ENCODE data around the gene HUWE1.

Gene HUWE1

GRCh38 chrX:53681661-53682060 is 4.9 kb downstream of the HUWE1 start:
- TF ChIP-seq TEAD4 (IDR thresholded peaks at IDR 0.05) (no peak), YY1 (IDR thresholded peaks at IDR 0.05; ENCODE audit: low read depth) (no peak)

- TF ChIP-seq YY1 (IDR thresholded peaks at IDR 0.05; ENCODE audit: low read depth) (no peak), NFIC (IDR thresholded peaks at IDR 0.05) (no peak), RAD21 (IDR thresholded peaks at IDR 0.05; ENCODE audit: low read depth) (no peak), USF1 (IDR thresholded peaks at IDR 0.05) (no peak), REST (IDR thresholded peaks at IDR 0.05; ENCODE audit: low read depth) (no peak), MAX (IDR thresholded peaks at IDR 0.05) (no peak)
These were observed 7.9 kb downstream of the HUWE1 start for GRCh38 chrX:53678667-53679066.

GRCh38 chrX:53677286-53677685 is 9.2 kb downstream of the HUWE1 start:
- TF ChIP-seq NFIC (IDR thresholded peaks at IDR 0.05) (no peak), CREB1 (IDR thresholded peaks at IDR 0.05; ENCODE audit: low read depth) (no peak), REST (IDR thresholded peaks at IDR 0.05; ENCODE audit: low read depth) (no peak), TEAD4 (IDR thresholded peaks at IDR 0.05) (no peak), TAF1 (IDR thresholded peaks at IDR 0.05; ENCODE audit: low read depth) (no peak), USF1 (IDR thresholded peaks at IDR 0.05) (no peak), EP300 (IDR thresholded peaks at IDR 0.05; ENCODE audit: borderline replicate concordance) (no peak), MAX (IDR thresholded peaks at IDR 0.05) (no peak), EGR1 (IDR thresholded peaks at IDR 0.05) (no peak), RAD21 (IDR thresholded peaks at IDR 0.05; ENCODE audit: low read depth) (no peak), ZBTB7A (IDR thresholded peaks at IDR 0.05; ENCODE audit: low read depth) (no peak)

GRCh38 chrX:53674581-53674980 is 11.9 kb downstream of the HUWE1 start:
- no peak for TF ChIP-seq NFIC (IDR thresholded peaks at IDR 0.05)
- no peak for TF ChIP-seq TEAD4 (IDR thresholded peaks at IDR 0.05)
- no peak for TF ChIP-seq TAF1 (IDR thresholded peaks at IDR 0.05; ENCODE audit: low read depth)
- TF ChIP-seq TCF12 (IDR thresholded peaks at IDR 0.05; ENCODE audit: low read depth), result no peak
- no peak for TF ChIP-seq CREB1 (IDR thresholded peaks at IDR 0.05; ENCODE audit: low read depth)
- TF ChIP-seq ZBTB7A (IDR thresholded peaks at IDR 0.05; ENCODE audit: low read depth), result no peak
- TF ChIP-seq FOXM1 (IDR thresholded peaks at IDR 0.05; ENCODE audit: borderline replicate concordance, low read depth), result no peak

- TF ChIP-seq RAD21 (IDR thresholded peaks at IDR 0.05; ENCODE audit: low read depth), result no peak
- TF ChIP-seq TEAD4 (IDR thresholded peaks at IDR 0.05), result no peak
- TF ChIP-seq REST (IDR thresholded peaks at IDR 0.05; ENCODE audit: low read depth), result no peak
- no peak for TF ChIP-seq FOXM1 (IDR thresholded peaks at IDR 0.05; ENCODE audit: borderline replicate concordance, low read depth)
- no peak for TF ChIP-seq CREB1 (IDR thresholded peaks at IDR 0.05; ENCODE audit: low read depth)
- no peak for TF ChIP-seq USF1 (IDR thresholded peaks at IDR 0.05)
- TF ChIP-seq TAF1 (IDR thresholded peaks at IDR 0.05; ENCODE audit: low read depth), result no peak
- no peak for TF ChIP-seq NFIC (IDR thresholded peaks at IDR 0.05)
- TF ChIP-seq ZBTB7A (IDR thresholded peaks at IDR 0.05; ENCODE audit: low read depth), result no peak
- no peak for TF ChIP-seq EP300 (IDR thresholded peaks at IDR 0.05; ENCODE audit: borderline replicate concordance)
- no peak for TF ChIP-seq TCF12 (IDR thresholded peaks at IDR 0.05; ENCODE audit: low read depth)
These were observed 17.3 kb downstream of the HUWE1 start for GRCh38 chrX:53669258-53669657.
